Inflammatory macrophage treated with lipopolysaccharide for 1 hour (primary cell): ENCODE measurements around the gene CEACAM8.
"Not testable (repeated sequence)": the region's sequence is repeated elsewhere in the genome, so short reads cannot be mapped to it uniquely, and the experiment has no call there.

Source experiments
- DNase-seq, 2 donors: peaks; one replicate each; pipeline ENCODE4 v3.0.0-alpha.2; 2020 to 2022

CEACAM8 gene

GRCh38 chr19:42540071-42540553, 54.6 kb downstream of the CEACAM8 start:
- DNase-seq: no peak

- no peak for DNase-seq
Observed at GRCh38 chr19:42538841-42539709, 55.6 kb downstream of the CEACAM8 start.

GRCh38 chr19:42535276-42535675, 59.4 kb downstream of the CEACAM8 start:
- DNase-seq: not testable (repeated sequence)

GRCh38 chr19:42534391-42534790, 60.3 kb downstream of the CEACAM8 start:
- DNase-seq: no peak

GRCh38 chr19:42532891-42533290, 61.8 kb downstream of the CEACAM8 start:
- DNase-seq: no peak

- no peak for DNase-seq
Observed at GRCh38 chr19:42531313-42531712, 63.4 kb downstream of the CEACAM8 start.
